GM18867 (cell line): Measurements from ENCODE around the gene TP73.

ENCODE experiments used
- ATAC-seq: cut with Tn5 transposase; IDR thresholded peaks from one replicate; pipeline ENCODE4 v1.9.1; 2021; ENCODE audit warnings: mild to moderate bottlenecking, moderate library complexity; ENCODE audit not compliant: unreplicated experiment

TP73 gene

DNA sequence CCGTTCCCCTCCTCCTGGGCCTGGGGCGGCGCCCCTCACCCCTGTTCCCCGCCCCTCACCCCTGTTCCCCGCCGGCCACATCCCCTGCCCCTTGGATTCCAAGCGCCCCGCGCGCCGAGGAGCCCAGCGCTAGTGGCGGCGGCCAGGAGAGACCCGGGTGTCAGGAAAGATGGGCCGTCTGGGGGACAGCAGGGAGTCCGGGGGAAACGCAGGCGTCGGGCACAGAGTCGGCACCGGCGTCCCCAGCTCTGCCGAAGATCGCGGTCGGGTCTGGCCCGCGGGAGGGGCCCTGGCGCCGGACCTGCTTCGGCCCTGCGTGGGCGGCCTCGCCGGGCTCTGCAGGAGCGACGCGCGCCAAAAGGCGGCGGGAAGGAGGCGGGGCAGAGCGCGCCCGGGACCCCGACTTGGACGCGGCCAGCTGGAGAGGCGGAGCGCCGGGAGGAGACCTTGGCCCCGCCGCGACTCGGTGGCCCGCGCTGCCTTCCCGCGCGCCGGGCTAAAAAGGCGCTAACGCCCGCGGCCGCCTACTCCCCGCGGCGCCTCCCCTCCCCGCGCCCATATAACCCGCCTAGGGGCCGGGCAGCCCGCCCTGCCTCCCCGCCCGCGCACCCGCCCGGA, at the start of gene TP73:
Gene TP73 (plus strand): TSS at position 587 of the 618 bp plus-strand sequence. CDS start 29,850 bp downstream, outside the sequence.
- ATAC-seq = no peak

GRCh38 chr1:3603156-3603555, 49.2 kb upstream of the TP73 start:
- no peak for ATAC-seq

GRCh38 chr1:3603571-3604467, 48.5 kb upstream of the TP73 start:
- ATAC-seq = no peak

DNA sequence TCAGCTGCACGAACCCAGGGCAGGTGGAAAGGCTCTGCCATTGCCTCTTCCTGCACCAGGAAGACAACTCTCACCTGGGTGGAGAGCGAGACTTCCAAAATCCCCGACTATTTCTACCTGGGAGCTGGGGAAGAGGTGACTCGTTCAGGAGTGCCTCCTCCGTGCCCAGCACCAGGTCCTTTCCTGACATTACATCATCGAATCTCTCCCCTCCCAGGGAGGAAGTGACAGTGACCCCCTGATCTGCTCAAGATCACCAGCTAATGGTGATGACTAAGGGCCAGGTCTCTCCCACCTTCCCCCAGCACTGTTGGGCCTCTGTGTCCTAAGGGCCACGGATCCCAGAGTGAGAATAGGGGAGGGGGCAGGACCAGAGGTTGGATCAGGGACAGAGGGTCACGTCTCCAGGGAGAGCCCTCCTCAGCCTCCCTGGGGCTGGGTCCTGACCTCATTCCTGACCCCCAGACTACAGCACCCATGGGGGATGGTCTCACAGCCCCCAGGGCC, 47.8 kb upstream of the TP73 start:
- ATAC-seq = no peak

DNA sequence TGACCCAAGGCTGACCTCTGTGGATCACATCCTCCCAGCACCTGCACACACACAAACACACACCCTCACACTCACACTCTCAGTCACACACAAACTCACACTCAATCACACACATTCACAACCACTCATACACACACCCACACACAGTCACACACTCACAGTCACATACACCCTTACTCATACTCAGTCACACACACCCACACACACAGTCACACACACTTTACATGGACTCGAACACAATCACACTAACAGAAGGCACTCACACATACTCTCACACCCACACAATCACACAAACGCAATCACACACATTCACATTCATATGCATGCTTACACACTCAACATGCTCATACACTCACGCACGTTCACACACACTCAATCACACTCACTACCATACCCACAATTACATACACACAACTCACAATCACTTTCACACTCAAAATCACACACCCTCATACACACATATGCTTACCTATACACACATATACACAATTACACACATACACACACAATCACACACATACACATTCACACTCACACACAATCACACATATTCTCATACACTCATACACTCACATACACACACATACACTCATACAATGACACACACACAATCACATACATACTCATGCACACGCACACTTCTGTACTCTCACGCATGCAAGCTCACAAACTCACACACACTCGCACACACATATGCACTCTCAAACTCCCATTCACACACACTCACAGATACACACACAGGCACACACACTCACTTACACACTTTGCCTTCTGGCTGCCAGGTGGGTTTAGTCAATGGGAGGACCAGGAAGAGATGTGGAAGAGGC, 47.1 kb upstream of the TP73 start:
- no peak for ATAC-seq

GRCh38 chr1:3606779-3607702, 45.3 kb upstream of the TP73 start:
- no peak for ATAC-seq

- ATAC-seq = no peak
Observed at GRCh38 chr1:3607703-3608065, 44.6 kb upstream of the TP73 start.

DNA sequence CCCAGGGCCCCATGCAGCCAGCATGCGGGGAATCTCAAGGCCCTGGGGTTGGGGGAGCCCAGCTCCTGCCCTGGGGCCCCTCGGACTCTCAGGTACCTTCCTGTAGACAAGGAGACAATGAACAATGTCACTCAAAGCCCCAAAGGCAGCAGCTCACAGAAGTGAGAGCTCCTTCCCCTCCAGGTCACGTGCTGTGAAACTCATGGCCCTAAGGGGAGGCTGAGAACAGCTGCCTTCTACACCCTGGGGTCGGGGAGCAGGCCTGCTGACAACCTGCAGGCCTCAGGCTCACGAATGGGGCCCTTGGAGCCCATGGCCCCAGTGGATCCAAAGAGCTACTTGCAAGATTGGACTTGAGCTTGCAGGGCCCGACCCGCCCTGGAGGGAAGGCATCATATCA, 44.2 kb upstream of the TP73 start:
- no peak for ATAC-seq

DNA sequence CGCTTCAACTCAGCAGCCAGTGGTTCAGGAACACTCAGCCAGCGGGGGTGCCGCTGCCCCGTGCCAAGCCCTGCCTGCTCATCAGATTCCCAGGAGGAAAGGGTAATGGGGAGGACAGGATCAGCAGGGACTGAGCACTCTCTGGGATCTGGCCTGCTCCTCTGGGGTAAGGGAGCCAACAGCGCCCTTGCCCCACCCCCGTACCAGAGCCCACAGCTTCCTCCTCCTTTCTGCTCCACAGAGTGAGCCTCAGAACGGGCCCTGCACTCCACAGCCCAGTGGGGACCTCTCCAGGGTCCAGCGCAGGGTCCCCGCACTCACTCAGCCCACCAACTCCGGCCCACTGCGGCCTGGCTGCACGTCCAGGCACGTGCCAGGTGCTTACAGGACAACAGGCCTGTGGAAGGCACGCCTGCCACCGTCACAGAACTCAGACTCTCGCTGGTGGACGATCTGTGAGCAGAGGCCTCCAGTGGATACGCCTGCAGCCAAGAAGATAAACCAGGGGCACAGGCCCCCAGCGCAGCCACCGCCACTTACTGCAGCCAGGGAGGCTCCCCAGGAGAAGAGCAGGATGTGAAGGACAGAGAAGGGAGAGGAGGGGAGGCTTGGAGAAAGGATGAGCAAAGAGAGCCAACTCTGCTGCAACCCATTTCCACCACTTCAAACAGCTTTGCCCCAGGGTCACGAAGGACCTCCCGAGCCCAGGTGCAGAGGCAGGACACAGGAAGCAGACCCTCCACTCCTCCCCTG, 43.1 kb upstream of the TP73 start:
- ATAC-seq = no peak

DNA sequence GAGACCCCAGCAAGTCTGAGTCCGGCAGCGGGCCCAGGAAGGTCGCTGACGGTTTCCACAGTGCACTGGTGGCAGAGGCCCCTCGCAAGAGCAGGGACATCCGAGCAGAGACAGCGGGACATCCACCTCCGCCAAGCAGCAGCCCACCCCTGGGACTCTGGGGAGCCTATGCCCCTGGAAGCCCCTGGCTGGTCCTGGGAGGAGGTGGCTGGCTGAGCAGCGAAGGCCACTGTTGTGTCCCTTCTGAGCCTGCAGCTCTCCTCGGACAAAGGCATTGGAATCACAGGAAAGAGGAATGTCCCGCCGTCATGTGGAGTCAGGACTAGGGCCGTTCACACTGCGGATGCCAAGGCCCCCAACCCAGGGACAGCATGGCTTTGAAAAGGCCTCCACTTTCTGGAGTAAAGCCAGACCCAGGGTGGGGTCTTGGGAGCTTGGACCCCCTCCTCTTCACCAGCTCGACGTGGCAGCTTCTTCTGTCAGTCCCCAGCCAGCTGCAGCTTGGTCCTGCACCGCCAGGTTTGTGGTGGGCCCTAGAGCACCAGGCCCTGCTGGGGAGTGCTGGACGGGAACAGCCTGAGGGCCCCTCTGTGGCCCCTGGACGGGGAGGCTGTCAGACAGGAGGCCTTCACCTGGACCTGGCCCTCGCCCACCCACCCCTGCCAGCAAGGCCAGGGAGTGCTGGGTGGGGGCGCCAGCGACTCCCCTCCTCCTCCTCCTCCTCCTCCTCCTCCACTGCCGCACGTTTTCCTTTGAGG, 42.4 kb upstream of the TP73 start:
- no peak for ATAC-seq

- ATAC-seq = no peak
Observed at GRCh38 chr1:3610527-3611169, 41.7 kb upstream of the TP73 start.

DNA sequence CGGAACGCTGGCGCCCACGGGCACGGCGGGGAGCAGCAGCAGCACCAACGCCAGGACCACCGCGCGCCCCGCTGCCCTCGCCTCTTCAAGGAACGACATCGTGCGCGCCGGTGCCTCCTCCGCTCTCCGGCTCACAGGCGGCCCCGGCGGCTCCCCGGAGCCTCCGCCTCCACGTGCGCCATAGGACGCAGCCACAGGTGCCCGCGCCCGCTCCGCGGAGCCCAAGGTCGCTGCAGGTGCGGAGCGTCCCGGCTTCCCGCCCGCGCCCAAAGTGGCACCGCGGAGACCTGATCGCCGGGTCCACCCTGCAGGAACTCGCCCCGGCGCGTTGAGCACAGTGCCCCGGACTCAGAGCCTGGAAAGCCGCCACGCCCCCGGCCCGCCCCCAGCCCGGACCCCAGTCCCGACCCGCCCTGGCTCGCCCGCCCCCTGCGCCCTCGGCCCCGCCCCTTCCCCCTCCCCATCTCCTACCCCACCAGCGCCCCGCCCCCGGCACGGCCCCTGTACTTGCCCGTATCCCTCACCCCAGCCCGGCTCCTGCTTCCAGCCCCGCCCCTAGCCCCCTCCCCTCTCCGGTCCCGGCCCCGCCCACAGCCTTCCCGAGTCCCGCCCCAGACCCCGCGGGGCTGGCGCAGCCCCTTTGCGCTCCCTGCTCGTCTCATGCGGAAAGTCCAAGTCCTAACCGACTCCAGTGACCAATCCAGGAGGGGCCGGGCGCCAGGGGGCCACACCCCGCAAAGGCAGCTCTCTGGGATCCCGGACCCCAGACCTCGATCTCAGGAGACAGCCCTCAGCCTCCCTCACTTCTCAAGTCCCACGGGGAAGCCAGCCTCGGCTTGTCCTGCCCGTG, 40.9 kb upstream of the TP73 start, which contains the start of gene MEGF6:
Gene MEGF6 (minus strand): TSS at position 339 of the 850 bp plus-strand sequence. CDS start 240 bp downstream, at position 99.
- no peak for ATAC-seq

GRCh38 chr1:3612123-3612522, 40.2 kb upstream of the TP73 start:
- no peak for ATAC-seq

GRCh38 chr1:3614755-3615742, 37.3 kb upstream of the TP73 start:
- no peak for ATAC-seq

DNA sequence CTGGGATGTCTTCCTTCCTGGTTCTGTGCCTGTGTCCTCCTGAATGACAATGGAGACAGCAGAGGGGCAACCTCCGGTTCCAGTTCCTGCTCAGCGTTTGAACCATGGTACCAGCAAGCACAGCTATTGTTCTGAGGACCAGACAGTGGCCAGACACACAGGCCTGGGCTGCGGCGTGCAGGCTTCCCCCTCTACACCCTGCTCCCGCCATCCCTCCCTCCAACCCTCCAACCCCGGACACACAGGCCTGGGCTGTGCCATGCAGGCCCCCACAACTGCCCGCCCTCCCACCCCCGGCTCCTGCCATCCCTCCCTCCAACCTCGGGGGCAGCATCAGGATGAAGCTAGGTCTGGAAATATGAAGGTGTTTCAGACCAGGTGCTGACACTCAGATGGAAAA, 35.5 kb upstream of the TP73 start:
- ATAC-seq = no peak

DNA sequence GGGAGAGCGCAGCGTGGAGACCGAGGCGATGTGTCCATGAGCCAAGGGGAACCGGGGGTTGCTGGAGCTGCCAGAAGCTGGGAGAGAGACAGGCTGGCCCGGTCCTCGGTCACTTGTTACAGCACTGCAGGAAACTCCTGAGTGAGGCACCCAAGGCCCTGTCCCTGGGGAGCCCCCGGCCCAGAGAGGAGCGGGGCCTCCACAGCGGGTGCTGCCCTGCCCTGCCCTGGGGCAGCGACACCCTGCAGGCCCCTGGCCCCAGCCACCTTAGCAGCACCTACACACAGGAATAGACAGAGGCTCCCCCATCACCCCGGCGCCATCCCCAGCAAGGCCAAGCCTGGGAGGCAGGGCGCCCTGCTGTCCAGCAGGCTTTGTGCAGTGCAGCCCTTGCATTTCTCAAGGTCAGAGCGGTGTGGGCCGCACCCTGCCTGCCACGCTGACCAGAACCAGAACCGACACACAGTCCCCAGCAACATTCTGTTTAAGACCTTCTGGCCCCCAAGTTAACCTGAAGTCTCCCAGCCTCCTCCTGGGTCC, 34.4 kb upstream of the TP73 start:
- ATAC-seq = no peak
